WTC11 (cell line): ENCODE measurements around the gene ZNRF2.

Experiments
- ELF4 ChIP-seq: sonication (generic); formaldehyde crosslinking; IDR thresholded peaks from 2 replicates; pipeline ENCODE4 v1.8.1; 2022; ENCODE audit warnings: low read depth, mild to moderate bottlenecking, moderate library complexity, missing genetic modification reagents
- FOXK1 ChIP-seq: sonication (generic); formaldehyde crosslinking; IDR thresholded peaks from 2 replicates; pipeline ENCODE4 v1.8.0; 2022; ENCODE audit warnings: mild to moderate bottlenecking, moderate library complexity, missing genetic modification reagents
- NR1H2 ChIP-seq: sonication (generic); formaldehyde crosslinking; IDR thresholded peaks from 2 replicates; pipeline ENCODE4 v1.9.0; 2021; ENCODE audit warnings: mild to moderate bottlenecking, moderate library complexity, missing genetic modification reagents
- RELA ChIP-seq: sonication (generic); formaldehyde crosslinking; IDR thresholded peaks from 2 replicates; pipeline ENCODE4 v1.8.1; 2022; ENCODE audit warnings: missing genetic modification reagents, mild to moderate bottlenecking, borderline replicate concordance
- SP1 ChIP-seq: sonication (generic); formaldehyde crosslinking; conservative IDR thresholded peaks from 2 replicates; pipeline ENCODE4 v1.8.1; 2022; ENCODE audit warnings: missing genetic modification reagents
- TCF7 ChIP-seq: sonication (generic); formaldehyde crosslinking; IDR thresholded peaks from 2 replicates; pipeline ENCODE4 v1.8.0; 2022; ENCODE audit warnings: mild to moderate bottlenecking, low read depth, missing genetic modification reagents, moderate library complexity
- TEAD4 ChIP-seq: sonication (generic); formaldehyde crosslinking; IDR thresholded peaks from 2 replicates; pipeline ENCODE4 v1.8.0; 2022; ENCODE audit warnings: mild to moderate bottlenecking, missing genetic modification reagents
- TP53 ChIP-seq: sonication (generic); formaldehyde crosslinking; IDR thresholded peaks from 2 replicates; pipeline ENCODE4 v1.8.1; 2023; ENCODE audit warnings: mild to moderate bottlenecking, missing genetic modification reagents
- ZNF416 ChIP-seq: fragments of 250-450 bp; sonication (Bioruptor Pico); IDR thresholded peaks from 2 replicates; pipeline ENCODE4 v1.9.0; 2021; ENCODE audit warnings: mild to moderate bottlenecking, inconsistent platforms
- TF ChIP-seq, protein P1 (sequence below): fragments of 200-600 bp; IDR thresholded peaks from 2 replicates; pipeline ENCODE4 v1.8.0; 2022; ENCODE audit warnings: antibody characterized with exemption
- TF ChIP-seq, protein P2 (sequence below): sonication (generic); formaldehyde crosslinking; IDR thresholded peaks from 2 replicates; pipeline ENCODE4 v1.8.0; 2022; ENCODE audit warnings: mild to moderate bottlenecking, missing genetic modification reagents
- TF ChIP-seq, protein P3 (sequence below): sonication (generic); formaldehyde crosslinking; IDR thresholded peaks from 2 replicates; pipeline ENCODE4 v1.8.0; 2022; ENCODE audit warnings: mild to moderate bottlenecking, missing genetic modification reagents
- TF ChIP-seq, protein P4 (sequence below): sonication (generic); formaldehyde crosslinking; IDR thresholded peaks from 2 replicates; pipeline ENCODE4 v1.8.1; 2023; ENCODE audit warnings: mild to moderate bottlenecking, missing genetic modification reagents, moderate library complexity
- TF ChIP-seq, protein P5 (sequence below): sonication (generic); formaldehyde crosslinking; IDR thresholded peaks from 2 replicates; pipeline ENCODE4 v1.8.0; 2022; ENCODE audit warnings: missing genetic modification reagents

DNA sequence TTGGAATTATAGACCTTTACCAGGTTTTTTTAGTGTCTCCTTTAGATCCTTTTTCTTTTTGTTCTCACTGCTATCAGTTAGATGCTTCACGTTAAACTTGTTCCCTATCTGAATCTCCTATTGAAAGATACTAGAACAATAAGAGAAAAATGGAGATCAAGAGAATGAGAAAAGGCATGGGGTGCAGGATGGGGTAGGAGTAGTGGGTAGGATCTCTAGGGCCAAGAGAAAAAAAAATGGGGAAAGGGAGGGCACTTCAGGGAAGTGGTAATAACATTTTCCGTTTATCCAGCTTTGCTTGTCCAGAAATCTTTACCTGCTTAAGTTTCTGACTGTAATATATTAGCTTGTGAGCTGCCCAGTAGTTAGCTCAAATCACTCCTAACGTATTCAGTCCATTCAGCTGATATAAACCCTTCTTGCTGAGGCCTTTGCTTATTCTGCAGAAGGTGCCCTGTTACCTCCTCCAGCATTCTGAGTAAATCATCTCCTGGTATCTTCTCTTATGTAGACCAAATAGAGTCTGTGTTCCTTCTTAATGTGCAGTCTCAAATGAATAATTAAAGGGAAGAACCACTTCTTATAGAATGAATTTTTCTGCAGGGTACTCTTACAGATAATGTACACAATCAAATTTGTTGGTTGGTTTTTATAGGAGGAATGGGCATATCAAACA, 69.7 kb downstream of the ZNRF2 start:
- TF ChIP-seq TCF7 (CRISPR knock-in tag) (no peak), FOXK1 (CRISPR knock-in tag) (no peak), TEAD4 (CRISPR knock-in tag) (no peak), TP53 (CRISPR knock-in tag) (no peak), SP1 (no peak), ELF4 (CRISPR knock-in tag) (no peak), NR1H2 (CRISPR knock-in tag) (no peak), ZNF416 (CRISPR knock-in tag) (no peak), RELA (CRISPR knock-in tag) (no peak)
- TF ChIP-seq, protein P1, sequence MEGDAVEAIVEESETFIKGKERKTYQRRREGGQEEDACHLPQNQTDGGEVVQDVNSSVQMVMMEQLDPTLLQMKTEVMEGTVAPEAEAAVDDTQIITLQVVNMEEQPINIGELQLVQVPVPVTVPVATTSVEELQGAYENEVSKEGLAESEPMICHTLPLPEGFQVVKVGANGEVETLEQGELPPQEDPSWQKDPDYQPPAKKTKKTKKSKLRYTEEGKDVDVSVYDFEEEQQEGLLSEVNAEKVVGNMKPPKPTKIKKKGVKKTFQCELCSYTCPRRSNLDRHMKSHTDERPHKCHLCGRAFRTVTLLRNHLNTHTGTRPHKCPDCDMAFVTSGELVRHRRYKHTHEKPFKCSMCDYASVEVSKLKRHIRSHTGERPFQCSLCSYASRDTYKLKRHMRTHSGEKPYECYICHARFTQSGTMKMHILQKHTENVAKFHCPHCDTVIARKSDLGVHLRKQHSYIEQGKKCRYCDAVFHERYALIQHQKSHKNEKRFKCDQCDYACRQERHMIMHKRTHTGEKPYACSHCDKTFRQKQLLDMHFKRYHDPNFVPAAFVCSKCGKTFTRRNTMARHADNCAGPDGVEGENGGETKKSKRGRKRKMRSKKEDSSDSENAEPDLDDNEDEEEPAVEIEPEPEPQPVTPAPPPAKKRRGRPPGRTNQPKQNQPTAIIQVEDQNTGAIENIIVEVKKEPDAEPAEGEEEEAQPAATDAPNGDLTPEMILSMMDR: no peak
- TF ChIP-seq, protein P2, sequence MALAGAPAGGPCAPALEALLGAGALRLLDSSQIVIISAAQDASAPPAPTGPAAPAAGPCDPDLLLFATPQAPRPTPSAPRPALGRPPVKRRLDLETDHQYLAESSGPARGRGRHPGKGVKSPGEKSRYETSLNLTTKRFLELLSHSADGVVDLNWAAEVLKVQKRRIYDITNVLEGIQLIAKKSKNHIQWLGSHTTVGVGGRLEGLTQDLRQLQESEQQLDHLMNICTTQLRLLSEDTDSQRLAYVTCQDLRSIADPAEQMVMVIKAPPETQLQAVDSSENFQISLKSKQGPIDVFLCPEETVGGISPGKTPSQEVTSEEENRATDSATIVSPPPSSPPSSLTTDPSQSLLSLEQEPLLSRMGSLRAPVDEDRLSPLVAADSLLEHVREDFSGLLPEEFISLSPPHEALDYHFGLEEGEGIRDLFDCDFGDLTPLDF (CRISPR knock-in tag): no peak
- TF ChIP-seq, protein P3, sequence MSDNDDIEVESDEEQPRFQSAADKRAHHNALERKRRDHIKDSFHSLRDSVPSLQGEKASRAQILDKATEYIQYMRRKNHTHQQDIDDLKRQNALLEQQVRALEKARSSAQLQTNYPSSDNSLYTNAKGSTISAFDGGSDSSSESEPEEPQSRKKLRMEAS (CRISPR knock-in tag): no peak
- TF ChIP-seq, protein P4, sequence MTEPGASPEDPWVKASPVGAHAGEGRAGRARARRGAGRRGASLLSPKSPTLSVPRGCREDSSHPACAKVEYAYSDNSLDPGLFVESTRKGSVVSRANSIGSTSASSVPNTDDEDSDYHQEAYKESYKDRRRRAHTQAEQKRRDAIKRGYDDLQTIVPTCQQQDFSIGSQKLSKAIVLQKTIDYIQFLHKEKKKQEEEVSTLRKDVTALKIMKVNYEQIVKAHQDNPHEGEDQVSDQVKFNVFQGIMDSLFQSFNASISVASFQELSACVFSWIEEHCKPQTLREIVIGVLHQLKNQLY (CRISPR knock-in tag): no peak
- TF ChIP-seq, protein P5, sequence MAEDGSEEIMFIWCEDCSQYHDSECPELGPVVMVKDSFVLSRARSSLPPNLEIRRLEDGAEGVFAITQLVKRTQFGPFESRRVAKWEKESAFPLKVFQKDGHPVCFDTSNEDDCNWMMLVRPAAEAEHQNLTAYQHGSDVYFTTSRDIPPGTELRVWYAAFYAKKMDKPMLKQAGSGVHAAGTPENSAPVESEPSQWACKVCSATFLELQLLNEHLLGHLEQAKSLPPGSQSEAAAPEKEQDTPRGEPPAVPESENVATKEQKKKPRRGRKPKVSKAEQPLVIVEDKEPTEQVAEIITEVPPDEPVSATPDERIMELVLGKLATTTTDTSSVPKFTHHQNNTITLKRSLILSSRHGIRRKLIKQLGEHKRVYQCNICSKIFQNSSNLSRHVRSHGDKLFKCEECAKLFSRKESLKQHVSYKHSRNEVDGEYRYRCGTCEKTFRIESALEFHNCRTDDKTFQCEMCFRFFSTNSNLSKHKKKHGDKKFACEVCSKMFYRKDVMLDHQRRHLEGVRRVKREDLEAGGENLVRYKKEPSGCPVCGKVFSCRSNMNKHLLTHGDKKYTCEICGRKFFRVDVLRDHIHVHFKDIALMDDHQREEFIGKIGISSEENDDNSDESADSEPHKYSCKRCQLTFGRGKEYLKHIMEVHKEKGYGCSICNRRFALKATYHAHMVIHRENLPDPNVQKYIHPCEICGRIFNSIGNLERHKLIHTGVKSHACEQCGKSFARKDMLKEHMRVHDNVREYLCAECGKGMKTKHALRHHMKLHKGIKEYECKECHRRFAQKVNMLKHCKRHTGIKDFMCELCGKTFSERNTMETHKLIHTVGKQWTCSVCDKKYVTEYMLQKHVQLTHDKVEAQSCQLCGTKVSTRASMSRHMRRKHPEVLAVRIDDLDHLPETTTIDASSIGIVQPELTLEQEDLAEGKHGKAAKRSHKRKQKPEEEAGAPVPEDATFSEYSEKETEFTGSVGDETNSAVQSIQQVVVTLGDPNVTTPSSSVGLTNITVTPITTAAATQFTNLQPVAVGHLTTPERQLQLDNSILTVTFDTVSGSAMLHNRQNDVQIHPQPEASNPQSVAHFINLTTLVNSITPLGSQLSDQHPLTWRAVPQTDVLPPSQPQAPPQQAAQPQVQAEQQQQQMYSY: no peak
